DMS79 treated with DMSO at 0.1 percent for 48 hours (cell line): Measurements from ENCODE around the gene CTPS1.

Experiments used
- DNase-seq: peaks from one replicate; lab custom pipeline; 2025; lab: John Stamatoyannopoulos, UW

The CTPS1 gene, protein sequence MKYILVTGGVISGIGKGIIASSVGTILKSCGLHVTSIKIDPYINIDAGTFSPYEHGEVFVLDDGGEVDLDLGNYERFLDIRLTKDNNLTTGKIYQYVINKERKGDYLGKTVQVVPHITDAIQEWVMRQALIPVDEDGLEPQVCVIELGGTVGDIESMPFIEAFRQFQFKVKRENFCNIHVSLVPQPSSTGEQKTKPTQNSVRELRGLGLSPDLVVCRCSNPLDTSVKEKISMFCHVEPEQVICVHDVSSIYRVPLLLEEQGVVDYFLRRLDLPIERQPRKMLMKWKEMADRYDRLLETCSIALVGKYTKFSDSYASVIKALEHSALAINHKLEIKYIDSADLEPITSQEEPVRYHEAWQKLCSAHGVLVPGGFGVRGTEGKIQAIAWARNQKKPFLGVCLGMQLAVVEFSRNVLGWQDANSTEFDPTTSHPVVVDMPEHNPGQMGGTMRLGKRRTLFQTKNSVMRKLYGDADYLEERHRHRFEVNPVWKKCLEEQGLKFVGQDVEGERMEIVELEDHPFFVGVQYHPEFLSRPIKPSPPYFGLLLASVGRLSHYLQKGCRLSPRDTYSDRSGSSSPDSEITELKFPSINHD

DNA sequence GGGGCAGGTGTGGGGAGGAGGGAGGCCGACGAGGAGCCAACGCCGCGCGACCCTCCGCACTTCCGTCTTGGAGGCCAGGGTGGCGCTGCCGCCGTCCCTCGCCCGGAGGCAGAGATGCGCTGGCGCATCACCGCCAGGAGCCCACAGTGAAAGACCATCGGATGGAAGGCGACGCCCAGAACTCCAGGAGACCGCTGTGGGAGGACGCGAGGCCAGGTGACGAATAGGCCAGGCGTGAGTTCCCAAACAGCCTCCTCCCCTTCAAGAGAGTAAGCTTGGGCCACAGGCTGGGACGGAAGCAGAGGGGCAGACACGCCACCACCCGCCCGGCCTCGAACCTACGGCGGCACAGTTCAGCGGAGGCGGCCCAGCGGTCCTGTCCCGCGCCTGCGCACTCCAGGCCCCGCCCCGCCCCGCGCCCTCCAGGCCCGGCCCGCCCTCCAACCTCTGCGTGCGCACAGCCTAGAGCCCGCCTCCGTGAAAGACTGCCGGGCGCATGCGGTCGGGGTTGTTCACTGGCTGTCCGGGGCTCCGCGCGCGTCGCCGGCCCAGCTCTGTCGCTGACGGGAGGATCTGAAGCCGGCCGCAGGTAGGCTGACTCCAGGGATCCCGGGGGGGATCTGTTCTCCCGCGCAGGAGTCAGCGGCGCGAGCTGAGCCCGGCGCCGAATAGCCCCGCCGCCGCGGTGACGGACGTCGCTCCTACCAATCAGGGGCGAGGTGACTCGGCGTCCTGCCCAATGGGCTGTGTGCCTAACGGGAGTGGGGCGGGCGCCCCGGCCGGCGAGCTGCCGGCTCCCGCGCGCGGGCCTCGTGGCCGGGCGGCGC, at the start of gene CTPS1:
Gene CTPS1, plus strand, starts transcription at position 456 of the 827 bp plus-strand sequence. CDS start 3,595 bp downstream, outside the sequence.
- peak; percentile 92 for DNase-seq

DNA sequence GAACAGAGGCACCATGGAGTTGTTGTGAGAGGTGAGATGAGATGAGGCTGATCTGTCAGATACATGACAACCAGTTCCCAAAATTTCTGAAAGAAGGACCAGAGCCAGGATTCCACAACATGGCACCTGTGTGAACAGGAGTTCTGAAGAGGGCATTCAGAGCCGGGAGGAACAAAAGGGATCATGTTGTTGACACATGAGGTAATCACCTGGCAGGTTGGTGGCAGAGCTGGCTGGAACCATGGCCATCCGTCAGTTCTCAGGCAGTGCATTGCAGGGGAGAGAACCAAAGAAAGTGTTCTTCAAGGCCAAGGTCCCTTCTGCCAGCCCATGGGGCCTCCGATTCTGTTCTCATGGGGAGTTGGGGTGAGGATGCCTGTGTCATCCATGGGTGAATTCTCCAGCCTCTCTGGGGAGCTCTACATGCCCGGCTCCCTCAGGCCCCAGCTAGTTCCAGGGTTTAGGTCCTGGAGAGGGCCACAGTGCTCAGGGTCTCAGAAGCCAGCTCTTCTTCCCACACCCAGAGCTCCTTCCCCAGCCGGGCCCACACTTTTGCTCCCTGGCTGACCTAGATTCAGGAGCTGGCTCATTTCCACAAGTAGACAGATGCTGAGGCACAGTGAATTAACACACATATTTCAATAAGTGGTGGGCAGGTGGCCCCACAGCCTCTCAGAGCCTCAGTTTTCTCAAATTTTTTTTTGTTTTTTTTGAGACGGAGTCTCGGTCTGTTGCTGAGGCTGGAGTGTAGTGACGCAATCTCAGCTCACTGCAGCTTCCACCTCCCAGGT, 49.1 kb upstream of the CTPS1 start:
- no peak for DNase-seq

DNA sequence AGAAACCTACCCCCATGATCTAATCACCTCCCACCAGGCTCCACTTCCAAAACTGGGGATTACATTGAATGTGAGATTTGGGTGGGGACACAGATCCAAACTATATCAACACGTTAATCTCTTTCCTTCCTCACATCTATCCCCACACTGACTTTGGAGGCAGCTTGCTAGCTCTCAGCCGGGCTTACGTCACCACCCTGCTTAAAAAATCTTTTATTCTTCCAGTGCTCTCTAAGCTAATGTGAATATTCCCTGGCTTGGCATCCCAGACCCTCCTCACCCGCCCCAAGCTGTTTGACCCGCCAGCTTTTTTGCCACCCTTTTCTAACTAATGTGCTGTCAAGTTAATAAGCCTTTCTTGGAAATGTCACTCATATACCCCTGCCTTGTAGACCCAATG, 47.9 kb upstream of the CTPS1 start:
- DNase-seq: no peak

DNA sequence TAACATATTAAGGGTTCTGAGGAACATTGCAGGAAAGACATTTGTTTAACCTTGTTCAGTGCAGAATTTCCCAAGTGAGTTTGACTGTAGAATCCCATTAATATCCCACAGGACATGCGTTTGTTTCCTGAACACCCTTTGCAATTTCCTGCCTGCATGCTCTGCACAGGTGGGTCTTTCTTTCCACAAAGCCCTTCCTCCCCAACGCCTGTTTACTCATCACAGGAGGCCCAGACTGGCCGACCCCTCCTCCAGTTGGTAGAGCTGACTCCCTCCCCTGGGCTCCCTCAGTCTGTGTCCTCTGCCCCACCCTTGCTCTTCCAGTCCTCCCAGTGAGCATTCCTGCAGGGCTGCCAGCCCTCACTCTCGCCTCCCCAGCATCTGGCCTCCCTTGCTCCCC, 47.5 kb upstream of the CTPS1 start:
- no peak for DNase-seq

DNA sequence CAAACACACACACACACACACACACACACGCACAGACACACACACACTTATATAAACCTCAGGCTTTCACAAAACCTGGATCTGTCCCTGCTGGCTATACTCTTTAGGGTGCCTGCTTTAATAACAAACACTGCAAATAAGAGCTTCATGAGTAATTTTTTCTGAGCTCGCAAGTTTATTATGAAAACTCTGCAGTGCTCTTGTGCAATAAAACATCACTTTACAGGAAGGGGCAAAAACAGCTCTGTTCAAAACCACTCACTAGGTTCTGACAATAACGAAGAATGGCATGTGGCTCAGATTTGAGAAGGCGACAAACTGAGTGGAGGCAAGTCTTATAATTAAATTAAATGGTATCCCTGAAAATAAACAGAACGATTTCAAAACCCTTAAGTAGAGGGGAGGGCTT, 42.6 kb upstream of the CTPS1 start:
- DNase-seq: no peak

DNA sequence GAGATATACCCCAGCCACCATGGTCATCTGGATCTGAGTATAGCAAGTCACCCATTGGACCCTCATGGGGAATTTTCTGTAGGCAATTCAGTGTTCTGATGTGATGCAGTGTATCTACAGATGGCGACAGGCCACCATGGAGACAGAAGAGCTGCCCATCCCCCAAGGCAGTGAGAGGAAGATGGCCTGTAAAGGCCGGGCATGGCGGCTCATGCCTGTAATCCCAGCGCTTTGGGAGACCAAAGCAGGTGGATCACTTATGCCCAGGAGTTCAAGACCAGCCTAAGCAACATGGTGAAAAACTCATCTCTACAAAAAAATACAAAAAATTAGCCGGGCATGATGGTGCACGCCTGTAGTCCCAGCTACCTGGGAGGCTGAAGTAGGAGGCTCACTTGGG, 41.1 kb upstream of the CTPS1 start:
- DNase-seq: no peak

DNA sequence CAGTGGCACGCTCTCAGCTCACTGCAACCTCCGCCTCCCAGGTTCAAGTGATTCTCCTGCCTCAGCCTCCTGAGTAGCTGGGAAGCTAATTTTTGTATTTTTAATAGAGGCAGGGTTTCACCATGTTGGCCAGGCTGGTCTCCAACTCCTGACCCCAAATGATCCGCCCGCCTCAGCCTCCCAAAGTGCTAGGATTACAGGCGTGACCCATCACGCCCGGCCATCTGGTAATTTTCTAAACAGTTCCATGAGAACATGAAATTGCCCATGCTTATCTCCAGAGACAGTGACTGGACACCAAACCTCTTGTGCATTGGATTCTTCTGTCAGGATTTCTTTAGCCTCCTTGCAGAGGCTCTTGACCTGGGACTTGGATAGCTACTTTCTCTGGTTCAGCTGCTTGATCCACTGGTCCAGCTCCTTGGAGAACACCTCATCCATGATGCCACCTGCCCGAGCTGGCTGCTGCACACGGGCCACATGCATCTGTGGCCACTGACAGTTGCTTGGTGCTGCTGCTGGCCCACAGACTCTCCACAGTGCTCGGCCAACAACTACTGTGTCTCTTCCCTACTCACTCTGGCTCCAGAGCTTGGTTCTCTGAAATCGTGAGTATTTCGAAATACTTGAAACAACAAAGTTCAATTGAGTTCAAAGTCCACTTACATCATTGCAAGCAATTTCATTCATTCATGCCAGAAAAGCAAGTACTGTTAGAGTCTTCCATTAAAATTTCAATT, 40.0 kb upstream of the CTPS1 start:
- no peak for DNase-seq

DNA sequence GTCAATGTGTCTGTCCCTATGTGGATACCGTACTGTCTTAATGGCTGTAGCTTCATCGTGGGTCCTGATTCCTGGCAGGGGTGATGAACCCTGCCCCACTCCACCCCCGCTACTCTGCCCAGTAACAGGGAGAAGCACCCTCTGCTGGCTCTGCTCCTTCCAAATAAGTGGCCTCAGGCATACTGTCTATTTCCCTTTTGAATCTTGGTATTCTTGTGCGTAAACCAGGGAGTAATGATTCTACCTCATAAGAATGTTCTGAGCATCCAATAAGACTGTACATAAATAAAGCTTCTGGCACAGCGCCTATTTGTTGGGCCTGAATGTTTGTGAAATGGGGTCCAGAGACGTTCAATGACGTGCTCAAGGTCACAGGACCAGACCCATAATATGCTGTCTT, 35.2 kb upstream of the CTPS1 start:
- DNase-seq: no peak

DNA sequence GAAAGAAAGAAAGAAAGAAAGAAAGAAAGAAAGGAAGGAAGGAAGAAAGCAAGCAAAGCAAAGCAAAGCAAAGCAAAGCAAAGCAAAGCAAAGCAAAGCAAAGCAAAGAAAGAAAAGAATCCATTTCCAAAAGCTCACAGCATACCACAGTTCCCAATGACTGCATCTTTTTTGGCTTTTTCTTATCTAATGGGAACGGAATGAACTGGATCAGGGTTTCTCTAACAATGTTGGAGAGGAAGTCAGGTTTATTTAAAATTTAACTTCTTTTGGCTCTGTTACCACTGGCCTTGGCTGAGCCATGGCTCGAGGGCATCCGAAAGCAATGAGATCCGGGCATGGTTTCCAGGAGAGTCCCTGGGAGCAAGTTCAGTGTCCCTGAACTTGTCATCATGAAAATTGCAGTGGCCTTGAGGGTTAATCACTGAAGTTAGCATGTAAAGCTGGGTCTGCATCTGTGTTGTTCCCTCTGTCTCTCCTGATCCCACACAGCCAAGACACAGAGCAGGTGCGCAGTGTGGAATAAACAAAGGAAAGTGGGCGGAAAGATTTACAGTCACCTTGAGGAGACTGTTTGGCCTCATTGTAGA, 34.6 kb upstream of the CTPS1 start:
- no peak for DNase-seq

DNA sequence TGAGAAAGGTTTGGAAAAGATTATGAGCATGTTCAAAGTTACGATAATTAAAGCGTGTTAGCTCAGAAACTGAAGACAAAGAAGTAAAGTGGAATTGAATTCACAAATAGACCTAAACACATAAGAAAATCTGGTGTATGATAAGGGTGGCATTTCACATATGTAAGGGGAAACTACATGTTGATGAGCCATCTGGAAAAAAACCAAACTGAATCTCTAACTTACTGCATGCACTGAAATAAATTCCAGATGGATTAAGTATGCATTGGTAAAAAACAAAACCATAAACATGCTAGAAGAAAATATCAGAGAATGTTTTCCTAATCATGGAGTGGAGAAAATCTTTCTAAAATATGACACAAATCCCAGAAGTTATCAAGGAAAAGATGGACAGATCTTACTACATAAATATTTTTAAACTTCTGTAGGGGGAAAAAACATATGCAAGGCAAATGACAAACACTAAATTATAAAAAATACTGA, 34.0 kb upstream of the CTPS1 start:
- no peak for DNase-seq

DNA sequence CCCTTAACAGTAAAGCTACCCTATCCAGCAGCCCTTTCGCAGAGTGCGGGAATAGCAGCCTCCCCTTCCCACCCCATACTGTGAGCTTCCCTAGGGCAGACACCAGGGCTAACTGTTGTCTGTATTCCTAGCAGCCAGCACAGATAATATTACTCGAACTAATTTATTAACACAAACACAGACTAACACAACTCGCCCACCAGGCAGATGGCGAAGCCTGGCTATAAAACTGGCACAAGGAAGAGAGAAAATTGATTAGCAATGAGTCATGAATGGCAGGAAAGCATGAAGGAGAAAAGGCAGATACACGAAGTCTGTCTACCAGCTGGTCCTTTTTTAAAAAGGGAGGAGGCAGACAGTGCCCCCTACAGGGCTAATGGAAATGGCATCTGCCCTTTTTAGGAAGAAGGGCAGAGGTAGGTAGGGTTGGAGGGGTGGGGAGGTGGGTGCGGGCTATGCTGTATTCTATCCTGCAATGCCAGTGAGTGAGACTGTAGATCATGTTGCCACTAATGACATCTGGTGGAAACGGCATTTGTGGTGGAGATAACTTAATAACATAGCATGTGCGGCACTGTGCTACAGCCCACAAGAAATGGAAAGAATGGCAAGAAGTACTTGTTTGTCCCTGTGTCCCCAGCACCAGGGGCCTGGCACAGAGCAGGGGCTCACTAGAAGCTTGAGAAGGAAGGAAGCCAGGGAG, 30.6 kb upstream of the CTPS1 start:
- DNase-seq: no peak

DNA sequence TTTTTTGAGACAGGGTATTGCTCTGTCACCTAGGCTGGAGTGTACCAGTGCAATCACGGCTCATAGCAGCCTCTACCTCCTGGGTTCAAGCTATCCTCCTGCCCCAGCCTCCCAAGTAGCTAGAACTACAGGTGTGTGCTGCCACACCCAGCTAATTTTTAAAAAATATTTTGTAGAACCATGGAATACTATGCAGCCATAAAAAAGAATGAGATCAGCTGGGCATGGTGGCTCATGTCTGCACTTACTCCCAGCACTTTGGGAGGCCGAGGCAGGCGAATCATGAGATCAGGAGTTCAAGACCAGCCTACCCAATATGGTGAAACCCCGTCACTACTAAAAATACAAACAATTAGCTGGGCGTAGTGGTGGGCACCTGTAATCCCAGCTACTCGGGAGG, 29.9 kb upstream of the CTPS1 start:
- no peak for DNase-seq

DNA sequence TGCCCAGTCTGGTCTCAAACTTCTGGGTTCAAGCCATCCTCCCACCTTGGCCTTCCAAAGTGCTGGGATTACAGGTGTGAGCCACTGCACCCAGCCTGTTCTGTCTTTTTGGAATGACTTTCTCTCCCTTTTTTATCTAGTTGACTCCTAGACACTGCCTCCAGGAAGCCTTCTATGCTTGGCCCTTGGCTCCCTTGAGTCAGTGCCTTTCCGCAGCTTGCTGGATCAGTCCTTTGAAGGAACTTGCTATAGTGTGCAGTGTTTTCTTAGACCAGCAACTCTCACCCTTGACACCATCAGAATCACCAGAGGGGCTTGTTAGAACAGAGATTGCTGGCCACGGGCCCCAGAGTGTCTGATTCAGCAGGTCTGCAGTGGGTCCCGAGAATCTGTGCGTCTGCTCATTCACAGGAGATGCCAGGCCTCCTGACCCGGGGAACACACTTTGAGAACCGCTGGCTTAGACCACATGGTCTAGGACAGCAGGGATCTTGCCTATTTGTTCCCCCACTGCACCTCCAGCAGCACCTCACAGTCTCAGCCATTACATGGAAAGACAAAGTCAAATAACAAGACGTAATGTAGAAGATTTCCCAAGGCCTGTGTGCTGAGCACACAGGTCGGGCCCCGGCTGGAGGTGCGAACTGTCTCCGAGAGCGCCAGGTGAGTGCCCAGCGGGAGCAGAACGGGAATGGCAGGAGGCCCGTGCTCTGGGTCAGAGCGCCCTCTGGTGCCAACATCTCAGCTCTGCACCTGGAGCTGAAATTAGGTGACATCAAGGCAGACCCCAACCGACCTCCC, 27.4 kb upstream of the CTPS1 start:
- peak; percentile 75 for DNase-seq

DNA sequence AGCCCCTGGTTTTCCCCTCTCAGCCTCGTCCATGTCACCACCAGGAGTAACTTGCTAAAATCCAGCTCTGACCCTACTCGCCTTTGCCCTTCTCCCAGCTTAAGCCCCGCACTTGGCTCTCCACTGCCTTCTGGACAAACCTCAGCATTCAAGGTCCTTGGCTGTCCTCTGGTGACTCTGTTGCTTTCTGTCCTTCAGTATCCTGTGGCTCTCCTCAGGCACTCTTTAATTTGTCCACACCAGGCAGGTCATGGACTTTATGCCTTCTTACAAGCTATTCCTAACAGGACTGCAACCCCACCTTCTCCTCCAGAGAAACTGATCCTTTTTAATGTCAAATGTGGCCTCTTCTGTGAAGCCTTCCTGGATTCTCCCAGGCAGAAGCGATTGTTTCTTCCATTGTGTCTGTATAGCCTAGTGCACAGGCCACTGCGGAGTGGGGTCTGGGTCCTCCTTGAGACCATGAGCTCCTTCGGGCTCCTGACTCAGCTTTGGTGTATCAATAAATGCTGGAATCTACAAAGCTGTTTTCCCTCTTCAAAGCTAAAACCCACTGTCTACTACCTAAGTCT, 26.7 kb upstream of the CTPS1 start:
- DNase-seq: no peak

DNA sequence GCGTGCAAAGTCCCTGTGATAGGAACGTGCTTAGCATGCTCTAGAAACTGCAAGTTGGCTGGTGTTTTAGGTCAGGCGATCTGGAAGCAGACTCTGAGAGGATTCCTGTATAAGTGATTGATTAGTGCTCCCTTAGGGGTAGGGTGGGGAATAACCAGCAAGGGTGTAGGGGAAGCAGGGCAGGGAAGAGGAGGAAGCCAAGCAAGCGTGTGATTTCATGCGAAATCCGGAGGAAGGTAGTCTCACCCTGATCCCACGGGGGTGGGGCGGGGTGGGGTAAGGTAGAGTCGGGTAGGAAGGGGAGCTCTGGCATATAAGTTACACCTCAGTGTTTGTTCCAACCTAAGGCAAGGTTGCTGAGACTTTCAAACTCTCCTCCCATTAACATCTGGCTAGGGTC, 24.9 kb upstream of the CTPS1 start:
- DNase-seq: no peak

DNA sequence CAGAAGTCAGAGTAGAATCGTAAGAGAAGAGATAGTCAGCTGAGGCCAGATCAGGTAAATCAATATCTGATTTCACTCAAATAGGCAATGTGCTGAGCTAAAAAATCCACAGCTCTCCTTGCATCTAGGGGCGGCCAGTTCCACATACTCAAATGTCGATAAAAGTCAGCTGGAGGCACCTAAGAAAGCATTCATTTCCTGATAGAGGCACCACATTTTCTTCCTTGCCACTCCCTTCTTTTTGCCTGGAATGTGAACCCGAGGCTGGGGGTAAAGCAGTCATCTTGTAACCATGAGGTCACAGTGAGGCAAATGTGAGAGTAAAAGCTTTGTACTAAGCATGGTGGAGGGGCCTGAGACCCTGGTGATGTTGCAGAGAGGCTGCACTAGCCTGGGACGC, 24.2 kb upstream of the CTPS1 start:
- DNase-seq: no peak

DNA sequence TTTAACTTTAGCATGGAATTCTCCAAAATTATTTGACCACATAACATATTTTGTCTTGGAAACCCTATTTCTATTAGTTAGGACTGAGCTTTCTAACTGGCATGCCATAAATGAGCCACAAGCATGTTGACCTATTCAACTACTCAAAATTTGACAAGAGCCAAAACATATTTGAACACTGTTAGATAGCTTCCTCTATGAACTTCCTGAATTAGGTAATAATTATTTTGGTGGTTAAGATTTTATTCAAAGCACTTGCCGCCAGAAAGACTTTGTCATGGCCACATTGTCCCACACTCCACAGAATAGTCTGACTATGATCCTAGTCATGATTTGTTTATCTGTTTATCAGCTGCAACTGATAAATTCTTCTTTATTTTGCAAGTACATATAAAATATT, 23.1 kb upstream of the CTPS1 start:
- no peak for DNase-seq

DNA sequence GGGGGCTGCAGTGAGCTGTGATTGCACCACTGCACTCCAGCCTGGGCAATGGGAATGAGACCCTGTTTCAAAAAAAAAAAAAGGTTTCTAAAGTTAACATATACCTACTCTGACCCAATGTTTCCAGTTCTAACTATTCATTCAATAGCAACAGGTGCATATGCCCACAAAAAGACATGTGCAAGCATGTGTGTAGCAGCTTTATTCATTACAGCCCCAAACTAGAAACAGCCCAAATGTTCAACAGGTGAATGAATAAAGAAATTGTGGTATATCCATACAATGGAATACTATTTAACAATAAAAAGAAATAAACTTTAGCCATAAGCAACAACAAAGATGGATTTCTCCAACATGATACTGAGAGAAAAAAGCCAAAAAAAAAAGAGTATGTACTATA, 21.3 kb upstream of the CTPS1 start:
- no peak for DNase-seq

DNA sequence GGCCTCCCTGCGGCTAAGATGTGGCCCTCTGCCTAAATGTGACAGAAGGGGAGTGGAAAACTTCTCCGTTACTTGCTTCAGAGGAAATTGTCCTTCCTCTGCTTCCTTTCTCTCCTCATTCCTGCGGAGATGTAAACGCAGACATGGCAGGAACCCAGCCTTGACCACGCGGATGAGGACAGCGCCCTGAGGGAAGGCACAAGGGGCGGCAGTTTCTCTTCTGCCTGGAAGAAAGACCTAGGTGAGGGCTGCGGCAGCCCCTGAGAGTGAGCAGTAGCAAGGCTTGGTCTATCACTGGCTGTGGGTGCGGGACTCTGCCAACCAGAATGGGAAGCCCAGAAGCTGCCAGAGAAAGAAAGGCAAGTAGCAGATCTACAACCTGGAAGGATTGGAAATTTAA, 14.0 kb upstream of the CTPS1 start:
- no peak for DNase-seq
